H9 (cell line): Measurements from ENCODE around the gene AJUBA. TPM values are rescaled to one million over a fixed set of nuclear protein-coding genes. Genes with fewer than 3 reads are reported as not detected.

Source experiments
- DNase-seq: peaks from one replicate; pipeline ENCODE4 v3.0.0-alpha.2; 2017
- H2AFZ ChIP-seq: one replicate; pipeline ENCODE4 v1.6.1; 2013; ENCODE audit warnings: mild to moderate bottlenecking, low read length, control low read depth, moderate library complexity
- H2AK5ac ChIP-seq: 2 replicates; pipeline ENCODE4 v1.6.1; 2013; ENCODE audit warnings: low read length, control low read depth, mixed read lengths; ENCODE audit not compliant: insufficient read length
- H2BK120ac ChIP-seq: one replicate; pipeline ENCODE4 v1.6.1; 2013; ENCODE audit warnings: low read depth, mild to moderate bottlenecking, low read length, control low read depth, inconsistent platforms; ENCODE audit not compliant: poor library complexity, severe bottlenecking
- H2BK12ac ChIP-seq: 2 replicates; pipeline ENCODE4 v1.6.1; 2013; ENCODE audit warnings: low read length, control low read depth, mixed read lengths, low read depth; ENCODE audit not compliant: insufficient read length
- H2BK15ac ChIP-seq: 2 replicates; pipeline ENCODE4 v1.6.1; 2013; ENCODE audit warnings: low read depth, low read length, control low read depth
- H2BK20ac ChIP-seq: one replicate; pipeline ENCODE4 v1.6.1; 2013; ENCODE audit warnings: low read depth, mild to moderate bottlenecking, low read length, control low read depth, inconsistent platforms; ENCODE audit not compliant: poor library complexity, severe bottlenecking
- H2BK5ac ChIP-seq: 2 replicates; pipeline ENCODE4 v1.6.1; 2013; ENCODE audit warnings: low read length, control low read depth, mixed read lengths; ENCODE audit not compliant: insufficient read length
- H3K14ac ChIP-seq: 2 replicates; pipeline ENCODE4 v1.6.1; 2013; ENCODE audit warnings: low read length, control low read depth; ENCODE audit not compliant: insufficient read depth
- H3K18ac ChIP-seq: 2 replicates; pipeline ENCODE4 v1.6.1; 2013; ENCODE audit warnings: low read depth, mild to moderate bottlenecking, mixed read lengths, low read length, control low read depth; ENCODE audit not compliant: insufficient read length
- H3K23ac ChIP-seq: 2 replicates; pipeline ENCODE4 v1.6.1; 2013; ENCODE audit warnings: low read length, control low read depth, mixed read lengths, low read depth; ENCODE audit not compliant: insufficient read length
- H3K23me2 ChIP-seq: 2 replicates; pipeline ENCODE4 v1.6.1; 2013; ENCODE audit warnings: low read depth, mild to moderate bottlenecking, mixed read lengths, low read length, control low read depth; ENCODE audit not compliant: insufficient read length, poor library complexity, severe bottlenecking
- H3K27ac ChIP-seq: 2 replicates; pipeline ENCODE4 v1.5.1; 2013; ENCODE audit warnings: low read length, control low read depth, mixed read lengths, low read depth; ENCODE audit not compliant: insufficient read length
- H3K27me3 ChIP-seq: 2 replicates; pipeline ENCODE4 v1.6.1; 2013; ENCODE audit warnings: low read length, control low read depth, inconsistent platforms; ENCODE audit not compliant: insufficient read depth
- H3K4ac ChIP-seq: 2 replicates; pipeline ENCODE4 v1.6.1; 2013; ENCODE audit warnings: low read depth, mild to moderate bottlenecking, control low read depth, inconsistent platforms, low read length, moderate library complexity
- H3K4me1 ChIP-seq: 2 replicates; pipeline ENCODE4 v1.6.1; 2013; ENCODE audit warnings: low read length, control low read depth, inconsistent platforms; ENCODE audit not compliant: insufficient read depth
- H3K4me2 ChIP-seq: 2 replicates; pipeline ENCODE4 v1.6.1; 2013; ENCODE audit warnings: low read length, control low read depth, mixed read lengths; ENCODE audit not compliant: insufficient read length, insufficient read depth
- H3K56ac ChIP-seq: 2 replicates; pipeline ENCODE4 v1.6.1; 2013; ENCODE audit warnings: low read depth, mild to moderate bottlenecking, mixed read lengths, low read length, control low read depth; ENCODE audit not compliant: insufficient read length
- H3K79me1 ChIP-seq: 2 replicates; pipeline ENCODE4 v1.6.1; 2013; ENCODE audit warnings: low read depth, mild to moderate bottlenecking, moderate library complexity, low read length, control low read depth, inconsistent platforms; ENCODE audit not compliant: insufficient read depth, poor library complexity, severe bottlenecking
- H3K79me2 ChIP-seq: 2 replicates; pipeline ENCODE4 v1.6.1; 2013; ENCODE audit warnings: low read length, control low read depth, inconsistent platforms; ENCODE audit not compliant: insufficient read depth
- H3K9ac ChIP-seq: 2 replicates; pipeline ENCODE4 v1.6.1; 2013; ENCODE audit warnings: low read length, control low read depth, mixed read lengths; ENCODE audit not compliant: insufficient read length; ENCODE audit errors: extremely low read depth
- H3K9me3 ChIP-seq: one replicate; pipeline ENCODE4 v1.6.1; 2013; ENCODE audit warnings: low read depth, low read length, inconsistent platforms; ENCODE audit not compliant: control insufficient read depth
- H3T11ph ChIP-seq: one replicate; pipeline ENCODE4 v1.6.1; 2013; ENCODE audit warnings: mild to moderate bottlenecking, low read length, control low read depth, inconsistent platforms
- H4K20me1 ChIP-seq: one replicate; pipeline ENCODE4 v1.6.1; 2013; ENCODE audit not compliant: control insufficient read depth, insufficient read length, insufficient read depth
- H4K5ac ChIP-seq: 2 replicates; pipeline ENCODE4 v1.6.1; 2013; ENCODE audit warnings: low read depth, mild to moderate bottlenecking, mixed read lengths, low read length, control low read depth; ENCODE audit not compliant: insufficient read length
- H4K8ac ChIP-seq: replicated peaks from 2 replicates; pipeline ENCODE4 v1.6.1; 2013; ENCODE audit warnings: low read length, control low read depth, mixed read lengths, low read depth; ENCODE audit not compliant: insufficient read length
- H4K91ac ChIP-seq: 2 replicates; pipeline ENCODE4 v1.6.1; 2013; ENCODE audit warnings: low read depth, mild to moderate bottlenecking, moderate library complexity, mixed read lengths, low read length, control low read depth; ENCODE audit not compliant: insufficient read length
- H3K27ac Mint-ChIP-seq, 3 experiments: 2 replicates in 2 of 3; 3 replicates in 1 of 3; pipeline ENCODE4 v1.8.0; 2020 to 2021; ENCODE audit warnings: mixed read lengths in 3 of 3, mild to moderate bottlenecking in 1 of 3, moderate library complexity in 1 of 3
- H3K27me3 Mint-ChIP-seq: 2 replicates; pipeline ENCODE4 v1.8.0; 2021; ENCODE audit warnings: low read depth, mild to moderate bottlenecking, moderate library complexity, mixed read lengths
- H3K36me3 Mint-ChIP-seq, 3 experiments: 2 replicates in 2 of 3; 3 replicates in 1 of 3; pipeline ENCODE4 v1.8.0; 2020 to 2021; ENCODE audit warnings: low read depth in 3 of 3, mixed read lengths in 3 of 3; ENCODE audit not compliant: insufficient read depth in 1 of 3
- H3K4me1 Mint-ChIP-seq, 2 experiments: 2 replicates each; pipeline ENCODE4 v1.8.0; 2020; ENCODE audit warnings: mixed read lengths in 2 of 2
- H3K4me3 Mint-ChIP-seq, 2 experiments: 2 replicates in 1 of 2; 3 replicates in 1 of 2; pipeline ENCODE4 v1.8.0; 2020 to 2021; ENCODE audit warnings: mild to moderate bottlenecking in 2 of 2, mixed read lengths in 2 of 2, moderate library complexity in 1 of 2
- H3K9me3 Mint-ChIP-seq, 2 experiments: 2 replicates in 1 of 2; 3 replicates in 1 of 2; pipeline ENCODE4 v1.8.0; 2020; ENCODE audit warnings: mild to moderate bottlenecking in 2 of 2, mixed read lengths in 2 of 2, moderate library complexity in 1 of 2
- CTCF ChIP-seq: fragments of 200-600 bp; sonication (generic); conservative IDR thresholded peaks from 3 replicates; pipeline ENCODE4 v1.8.0; 2021; ENCODE audit warnings: antibody characterized with exemption, mild to moderate bottlenecking
- total RNA-seq: library from RNA; stranded (reverse); gene quantifications from 2 replicates; pipeline ENCODE4 v1.2.1, GENCODE V29; 2021

AJUBA gene
- total RNA-seq, 1 experiment from 2014 or later = 44.9 TPM

GRCh38 chr14:23018107-23018506 lies 35.8 kb upstream of the AJUBA start:
- DNase-seq = no peak
- no peak overlapping the region for H4K5ac ChIP-seq
- H3K18ac ChIP-seq = no peak overlapping the region
- peaks cover 19 to 20% of the 10 kb centered on the region in 2 experiments for H3K4me1 Mint-ChIP-seq
- no peaks in the 10 kb centered on the region for H3K36me3 Mint-ChIP-seq
- H3K27me3 Mint-ChIP-seq = no peaks in the 10 kb centered on the region
- H4K8ac ChIP-seq = no peak overlapping the region
- no peaks in the 10 kb centered on the region for H4K20me1 ChIP-seq
- H2BK20ac ChIP-seq = no peak overlapping the region
- no peak overlapping the region for H3K4me3 Mint-ChIP-seq
- no peaks in the 10 kb centered on the region for H3K79me1 ChIP-seq
- H3K27ac Mint-ChIP-seq = no peak overlapping the region; a peak in 1 of 7 replicates
- H3K27ac ChIP-seq = no peak overlapping the region
- no peaks in the 10 kb centered on the region for H3K9me3 Mint-ChIP-seq
- no peak overlapping the region for H2AFZ ChIP-seq
- H3T11ph ChIP-seq = no peak overlapping the region
- TF ChIP-seq CTCF = no peak
- H3K4me1 ChIP-seq = no peaks in the 10 kb centered on the region
- H2BK15ac ChIP-seq = no peak overlapping the region
- no peak overlapping the region for H2BK12ac ChIP-seq
- H3K9me3 ChIP-seq = no peaks in the 10 kb centered on the region
- no peak overlapping the region for H3K4ac ChIP-seq
- H4K91ac ChIP-seq = no peak overlapping the region
- no peaks in the 10 kb centered on the region for H3K79me2 ChIP-seq
- H3K14ac ChIP-seq = no peak overlapping the region
- H2AK5ac ChIP-seq = no peak overlapping the region
- no peaks in the 10 kb centered on the region for H3K27me3 ChIP-seq
- no peak overlapping the region for H3K23ac ChIP-seq
- H2BK5ac ChIP-seq = no peak overlapping the region
- no peaks in the 10 kb centered on the region for H3K23me2 ChIP-seq
- H3K56ac ChIP-seq = no peak overlapping the region
- H2BK120ac ChIP-seq = no peak overlapping the region
- no peak overlapping the region for H3K9ac ChIP-seq
- no peak overlapping the region for H3K4me2 ChIP-seq
